GM18511 (cell line): ENCODE results near the gene PNMA6E.

ENCODE experiments used
- ATAC-seq: cut with Tn5 transposase; IDR thresholded peaks from one replicate; pipeline ENCODE4 v1.9.1; 2021; ENCODE audit warnings: mild to moderate bottlenecking, moderate library complexity; ENCODE audit not compliant: unreplicated experiment

PNMA6E gene

DNA sequence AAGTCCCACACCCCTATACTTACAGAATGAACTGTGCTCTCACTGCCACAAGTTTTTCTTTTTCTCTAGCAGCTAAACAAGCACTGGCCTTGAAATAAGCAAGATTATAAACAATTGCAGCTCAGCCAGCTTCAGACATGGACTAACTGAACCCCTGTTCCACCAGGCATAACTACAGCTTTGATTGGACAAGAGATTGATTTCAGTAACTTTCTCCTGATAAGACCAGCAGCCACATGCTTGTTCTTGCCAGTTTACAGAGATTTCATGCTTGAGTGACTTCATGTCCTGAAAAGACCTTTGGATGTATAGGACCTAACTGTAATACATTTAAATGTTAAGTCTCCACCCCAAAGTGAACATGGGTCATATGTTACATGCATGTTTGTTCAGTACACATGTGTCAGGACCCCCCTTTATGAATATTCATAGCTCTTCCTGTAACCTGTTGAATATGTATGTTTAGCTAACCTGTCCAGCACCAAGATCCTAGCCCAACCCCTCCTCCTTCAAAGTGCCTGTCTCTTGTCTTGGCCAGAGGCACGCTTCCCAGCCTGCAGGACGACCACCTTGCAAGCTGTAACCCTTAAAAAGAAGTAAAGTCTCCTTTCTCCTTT lies 39.3 kb downstream of the PNMA6E start:
- ATAC-seq = no peak

DNA sequence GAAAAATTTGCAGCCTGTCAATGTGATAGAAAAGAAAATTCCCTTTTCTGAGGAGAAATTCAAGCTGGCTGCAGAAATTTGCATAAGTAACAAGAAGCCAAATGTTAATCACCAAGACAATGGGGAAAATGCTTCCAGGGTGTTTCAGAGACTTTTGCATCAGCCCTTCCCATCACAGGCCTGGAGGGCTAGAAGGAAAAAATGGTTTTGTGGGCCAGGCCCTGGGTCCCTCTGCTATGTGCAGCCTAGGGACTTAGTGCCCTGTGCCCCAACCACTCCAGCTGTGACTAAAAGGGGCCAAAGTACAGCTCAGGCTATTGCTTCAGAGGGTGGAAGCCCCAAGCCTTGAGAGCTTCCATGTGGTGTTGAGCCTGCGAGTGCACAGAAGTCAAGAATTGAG lies 43.3 kb downstream of the PNMA6E start:
- ATAC-seq = no peak

DNA sequence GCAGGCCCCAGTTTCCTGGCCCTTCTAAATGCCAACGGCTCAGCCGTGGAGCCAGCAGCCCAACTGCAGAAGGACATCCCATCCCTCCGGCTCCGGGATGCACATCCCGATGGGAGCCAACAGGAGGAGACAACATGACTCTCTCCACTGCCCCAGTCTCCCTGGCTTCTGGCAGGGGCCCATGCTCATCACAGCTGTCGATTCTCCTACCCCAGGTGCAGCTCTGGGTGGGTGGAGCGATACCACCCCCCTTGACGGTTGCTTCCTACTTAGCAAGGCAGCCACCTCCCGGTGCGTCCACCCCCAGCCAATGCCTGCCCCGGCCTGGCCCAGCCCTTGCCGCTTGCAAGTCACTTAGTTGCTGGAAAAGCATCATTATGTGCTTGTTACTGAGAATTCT lies 47.7 kb downstream of the PNMA6E start:
- no peak for ATAC-seq

DNA sequence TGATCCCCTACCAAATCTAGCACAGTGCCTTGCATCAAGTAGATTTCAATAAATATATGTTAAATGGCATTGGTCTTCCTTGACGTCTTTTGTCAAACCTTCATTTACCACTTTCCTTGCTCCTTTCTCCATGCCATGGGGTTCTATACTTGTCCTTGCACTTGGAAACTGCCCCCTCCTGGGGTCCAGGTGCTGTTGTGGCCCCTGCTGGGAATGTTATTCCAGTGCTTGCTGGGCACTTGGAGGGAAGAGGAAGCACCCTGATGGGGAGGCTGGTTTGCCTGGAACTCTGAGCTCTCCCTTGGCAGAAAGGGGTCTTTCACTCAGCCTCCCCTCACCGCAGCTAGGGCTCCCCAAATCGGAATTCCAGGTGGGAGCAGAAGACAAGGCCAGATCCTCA lies 48.3 kb downstream of the PNMA6E start:
- ATAC-seq = no peak

DNA sequence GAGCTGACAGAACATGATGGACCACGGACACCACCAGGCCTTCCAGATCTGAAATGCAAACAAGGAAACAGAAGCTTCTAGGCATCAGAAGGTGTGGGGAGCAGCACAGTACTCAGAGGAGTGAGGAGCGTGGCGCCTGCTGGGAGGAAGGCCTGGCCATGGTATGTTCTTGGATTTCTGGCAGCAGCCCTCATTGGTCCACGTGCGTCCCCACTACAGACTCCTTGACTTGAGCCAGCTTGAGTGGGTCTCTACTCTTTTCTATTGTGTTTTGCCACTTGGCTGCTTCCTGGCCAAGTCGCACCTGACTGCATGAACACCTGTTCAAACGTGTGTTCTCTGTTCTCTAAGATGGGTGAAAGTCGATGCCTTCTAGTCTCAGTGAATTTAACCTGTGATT lies 49.2 kb downstream of the PNMA6E start:
- ATAC-seq = no peak

DNA sequence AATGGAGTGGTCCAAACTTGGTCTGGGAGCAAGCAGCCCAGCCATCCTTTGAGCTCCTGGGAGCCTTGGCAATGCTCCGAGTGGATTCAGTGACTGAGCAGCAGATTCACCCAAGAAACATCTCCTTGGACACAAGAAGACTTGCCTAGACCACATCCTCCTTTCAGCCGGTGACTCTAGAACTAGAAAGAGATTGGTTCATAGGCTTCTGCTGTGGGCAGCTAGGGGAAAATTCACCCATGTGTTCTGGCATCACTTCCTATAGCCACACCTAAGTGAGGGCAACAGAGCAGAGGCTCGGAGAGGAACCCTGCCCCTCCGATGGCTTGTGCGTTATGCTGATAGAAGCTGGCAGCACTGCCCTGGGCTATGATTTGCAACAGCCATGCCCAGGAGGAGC lies 51.2 kb downstream of the PNMA6E start:
- no peak for ATAC-seq

DNA sequence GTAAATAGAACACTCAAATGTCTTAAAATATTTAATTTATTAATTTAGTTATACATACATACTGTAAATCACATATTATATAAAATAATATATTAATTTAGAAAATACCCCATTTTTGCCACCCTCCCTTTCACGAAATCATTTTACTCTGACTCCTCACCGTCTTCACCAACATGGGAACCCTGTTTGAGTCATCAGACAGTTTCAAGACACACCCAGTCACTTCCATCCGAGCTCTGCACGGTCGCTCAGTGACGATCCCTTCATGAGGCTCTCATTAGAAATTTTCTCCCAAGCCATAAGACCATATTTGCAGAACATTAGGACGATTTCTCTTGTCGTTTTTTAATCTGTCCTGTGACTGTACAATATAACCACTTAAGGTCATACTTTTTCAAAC lies 52.7 kb downstream of the PNMA6E start:
- no peak for ATAC-seq

DNA sequence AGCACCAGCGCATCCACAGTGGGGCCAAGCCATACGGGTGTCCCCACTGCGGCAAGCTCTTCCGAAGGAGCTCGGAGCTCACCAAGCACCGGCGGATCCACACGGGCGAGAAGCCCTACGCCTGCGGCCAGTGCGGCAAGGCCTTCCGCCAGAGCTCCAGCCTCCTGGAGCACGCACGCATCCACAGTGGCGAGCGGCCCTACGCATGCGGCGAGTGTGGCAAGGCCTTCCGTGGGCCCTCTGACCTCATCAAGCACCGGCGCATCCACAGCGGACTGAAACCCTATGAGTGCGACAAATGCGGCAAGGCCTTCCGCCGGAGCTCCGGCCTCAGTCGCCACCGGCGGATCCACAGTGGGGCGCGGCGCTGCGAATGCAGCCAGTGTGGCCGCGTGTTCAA lies 53.6 kb downstream of the PNMA6E start:
- ATAC-seq = no peak
